GM18951 (cell line): ENCODE results near the gene ZNF429.

Experiments used
- POLR2A ChIP-seq: IDR thresholded peaks from 4 replicates; pipeline ENCODE4 v1.6.1; 2011; ENCODE audit warnings: mild to moderate bottlenecking; ENCODE audit not compliant: insufficient read length, insufficient read depth; ENCODE audit errors: extremely low read depth
- in situ Hi-C: fragments of 300-500 bp; cut with MboI; formaldehyde crosslinking; loops from one replicate; pipeline ENCODE4 v1.12.0; 2022; ENCODE audit warnings: low sequenced_read_pairs, mixed read lengths, inconsistent platforms; ENCODE audit not compliant: unreplicated experiment

Gene ZNF429

GRCh38 chr19:21587549-21587948, 82.1 kb downstream of the ZNF429 start:
- in situ Hi-C loops = no loop called here
- no peak for TF ChIP-seq POLR2A

GRCh38 chr19:21588065-21588601, 82.7 kb downstream of the ZNF429 start:
- no peak for TF ChIP-seq POLR2A
- in situ Hi-C loops = no loop called here

GRCh38 chr19:21590867-21591266, 85.5 kb downstream of the ZNF429 start:
- in situ Hi-C loops = no loop called here
- TF ChIP-seq POLR2A = no peak

GRCh38 chr19:21593008-21593481, 87.6 kb downstream of the ZNF429 start:
- no peak for TF ChIP-seq POLR2A
- in situ Hi-C loops = no loop called here

GRCh38 chr19:21593502-21593901, 88.1 kb downstream of the ZNF429 start:
- in situ Hi-C loops = no loop called here

GRCh38 chr19:21593934-21594820, 88.8 kb downstream of the ZNF429 start:
- in situ Hi-C loops = no loop called here
- TF ChIP-seq POLR2A = no peak

More at GRCh38 chr19:21593502-21593901, 88.1 kb downstream of the ZNF429 start:
- TF ChIP-seq POLR2A = no peak

- TF ChIP-seq POLR2A = no peak
- in situ Hi-C loops = no loop called here
These were observed 89.8 kb downstream of the ZNF429 start for GRCh38 chr19:21595185-21595584.

GRCh38 chr19:21602082-21602658, 96.8 kb downstream of the ZNF429 start:
- TF ChIP-seq POLR2A = no peak
- in situ Hi-C loops = loop anchor here (25.0 kb wide), 1 partner anchor 890 kb away; no protein-coding TSS in a partner anchor

GRCh38 chr19:21602659-21603430, 97.4 kb downstream of the ZNF429 start:
- in situ Hi-C loops = loop anchor here (25.0 kb wide), 1 partner anchor 891 kb away; no protein-coding TSS in a partner anchor

- in situ Hi-C loops = loop anchor here (25.0 kb wide), 1 partner anchor 891 kb away; no protein-coding TSS in a partner anchor
- TF ChIP-seq POLR2A = no peak
These were observed 98.2 kb downstream of the ZNF429 start for GRCh38 chr19:21603431-21604231.

GRCh38 chr19:21604351-21604926, 99.0 kb downstream of the ZNF429 start:
- TF ChIP-seq POLR2A = no peak
- in situ Hi-C loops = loop anchor here (25.0 kb wide), 1 partner anchor 892 kb away; no protein-coding TSS in a partner anchor
